ENCODE results near the gene TBC1D25.

The TBC1D25 gene

DNA sequence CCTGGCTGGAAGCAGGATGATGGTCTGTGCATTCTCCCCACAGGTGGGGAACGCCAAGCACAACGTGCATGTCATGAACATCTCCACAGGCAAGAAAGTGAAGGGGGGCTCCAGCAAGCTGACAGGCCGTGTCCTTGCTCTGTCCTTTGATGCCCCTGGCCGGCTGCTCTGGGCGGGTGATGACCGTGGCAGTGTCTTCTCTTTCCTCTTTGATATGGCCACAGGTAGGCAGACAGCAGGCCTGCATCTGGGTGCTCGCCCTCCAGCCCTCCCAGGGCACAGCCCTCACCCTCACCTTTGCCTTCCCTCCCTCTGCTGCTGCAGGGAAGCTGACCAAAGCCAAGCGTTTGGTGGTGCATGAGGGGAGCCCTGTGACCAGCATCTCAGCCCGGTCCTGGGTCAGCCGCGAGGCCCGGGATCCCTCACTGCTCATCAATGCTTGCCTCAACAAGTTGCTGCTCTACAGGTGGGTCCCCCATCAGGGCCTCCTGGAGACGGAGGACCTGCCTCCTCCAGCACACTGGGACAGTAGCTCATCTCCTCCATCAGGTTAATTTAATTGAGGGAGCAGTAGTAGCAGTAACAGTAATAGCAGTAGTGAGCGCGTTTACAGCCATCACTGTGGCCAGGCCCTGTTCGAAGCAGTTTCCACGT is 62.4 kb downstream of the TBC1D25 start:
- DNase-seq (ENCODE audit: low read depth): no peak

DNA sequence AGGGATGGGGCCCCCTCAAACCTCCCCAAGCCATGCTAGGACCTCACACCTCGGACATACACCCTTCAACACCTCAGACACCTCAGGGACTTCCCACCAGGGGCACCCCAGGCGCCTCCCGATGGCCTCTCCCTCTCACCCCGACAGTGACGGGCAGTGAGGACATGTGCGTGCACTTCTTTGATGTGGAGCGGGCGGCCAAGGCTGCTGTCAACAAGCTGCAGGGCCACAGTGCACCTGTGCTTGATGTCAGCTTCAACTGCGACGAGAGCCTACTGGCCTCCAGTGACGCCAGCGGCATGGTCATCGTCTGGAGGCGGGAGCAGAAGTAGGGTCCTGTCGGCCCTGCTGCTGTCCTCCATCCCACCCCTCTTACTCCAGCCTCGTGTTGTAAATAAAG is 65.2 kb downstream of the TBC1D25 start:
- DNase-seq (ENCODE audit: low read depth): no peak

DNA sequence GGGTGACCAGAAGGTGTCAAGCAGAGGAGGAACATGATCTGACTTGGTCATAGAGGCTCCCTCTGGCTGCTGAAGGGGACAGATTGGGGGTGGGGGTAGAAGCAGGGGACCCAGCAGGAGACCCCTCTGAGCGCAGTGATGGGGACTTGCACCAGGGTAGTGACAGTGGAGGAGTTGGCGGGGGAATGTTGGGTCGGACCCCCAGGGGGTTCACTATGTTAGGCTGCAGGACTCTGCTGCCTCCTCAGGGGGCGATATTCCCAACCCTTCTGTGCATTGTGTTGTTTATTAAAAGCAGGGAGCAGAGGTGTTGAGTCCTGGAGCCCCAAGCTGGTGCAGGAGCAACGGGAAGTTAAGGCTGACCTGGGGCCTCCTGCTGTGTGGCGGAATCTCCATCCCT is 66.6 kb downstream of the TBC1D25 start:
- no peak for DNase-seq (ENCODE audit: low read depth)

DNA sequence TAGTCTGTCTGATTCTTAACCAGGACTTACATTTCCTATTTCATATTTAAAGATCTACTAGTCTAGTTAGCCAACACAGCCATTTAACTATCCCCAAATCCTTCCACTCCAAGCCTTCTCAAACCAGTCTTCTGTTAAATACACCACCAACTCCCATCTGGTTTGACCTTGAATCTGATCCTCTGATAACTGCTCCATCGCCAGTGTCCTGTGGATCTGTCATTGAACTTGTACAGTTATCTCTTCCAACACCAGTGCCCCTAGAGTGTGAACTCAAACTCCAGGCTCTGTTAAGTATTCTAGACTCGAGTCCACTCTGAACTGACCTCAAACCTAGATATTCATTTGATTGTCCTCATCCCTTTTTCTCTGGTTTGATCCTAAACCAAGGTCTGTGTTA is 72.2 kb downstream of the TBC1D25 start:
- DNase-seq (ENCODE audit: low read depth): no peak
